Measurements from ENCODE around the gene ADISSP. TPM values are rescaled to one million over a fixed set of nuclear protein-coding genes. Genes with fewer than 3 reads are reported as not detected.
A peak's percentile ranks its signal among the peaks of the same experiment; 100 is the strongest.
"Not testable (repeated sequence)": the region's sequence is repeated elsewhere in the genome, so short reads cannot be mapped to it uniquely, and the experiment has no call there.

The ADISSP gene
- total RNA-seq, 1 donor from 2014 or later = 61.1 TPM

DNA sequence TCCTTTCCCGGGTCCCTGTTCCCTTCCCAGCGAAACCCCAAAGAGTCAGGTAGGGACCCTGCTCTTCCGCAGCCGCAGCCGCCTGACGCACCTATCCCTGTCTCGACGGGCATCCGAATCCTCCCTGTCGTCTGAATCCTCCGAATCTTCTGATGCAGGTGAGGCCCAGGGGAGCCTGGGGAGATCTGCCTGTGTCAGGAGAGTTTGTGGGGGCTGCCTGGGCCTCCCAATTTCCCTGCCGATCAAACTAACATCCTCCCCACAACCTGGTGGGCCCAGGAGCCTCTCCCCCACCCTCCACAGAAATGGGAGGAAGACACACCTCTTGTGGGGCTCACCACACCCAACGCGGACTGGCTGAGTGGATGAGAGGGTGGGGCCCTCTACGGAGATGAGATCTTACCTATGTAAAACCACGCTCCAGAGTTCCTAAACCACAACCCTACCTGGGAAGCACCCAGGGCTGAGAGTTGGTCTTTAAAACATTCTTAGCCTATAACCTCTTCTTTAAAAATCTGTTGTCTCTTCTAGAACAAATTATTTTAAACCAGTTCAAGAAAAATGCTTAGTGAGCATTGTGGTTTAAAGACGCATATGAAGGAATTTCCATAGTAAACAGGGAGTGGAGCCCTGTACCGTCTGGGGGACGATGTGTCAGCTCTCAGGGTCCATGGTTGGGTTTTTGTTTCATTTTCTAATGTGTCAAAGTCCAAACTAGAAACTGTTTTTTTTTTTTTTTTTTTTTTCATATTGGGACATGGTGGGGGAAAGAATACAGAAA lies 30.2 kb upstream of the ADISSP start:
- no peak for DNase-seq (ENCODE audit: low spot score)

DNA sequence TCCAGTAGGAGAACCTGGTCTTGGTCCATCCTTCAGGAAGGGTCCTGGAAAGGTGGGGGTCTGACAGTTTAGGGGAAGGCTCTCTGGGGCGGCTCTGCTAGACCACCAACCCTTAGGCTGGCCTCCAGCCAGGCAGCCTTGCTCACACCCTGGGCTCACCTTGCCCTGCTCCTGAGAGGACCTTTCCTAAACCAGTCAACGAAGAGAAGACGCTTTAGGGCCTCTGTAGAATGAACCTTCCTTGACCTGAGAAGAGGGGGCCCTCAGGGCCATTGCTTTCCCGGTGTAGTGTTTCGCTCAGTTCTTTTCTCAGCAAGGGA lies 29.6 kb upstream of the ADISSP start:
- DNase-seq (ENCODE audit: low spot score) = no peak

DNA sequence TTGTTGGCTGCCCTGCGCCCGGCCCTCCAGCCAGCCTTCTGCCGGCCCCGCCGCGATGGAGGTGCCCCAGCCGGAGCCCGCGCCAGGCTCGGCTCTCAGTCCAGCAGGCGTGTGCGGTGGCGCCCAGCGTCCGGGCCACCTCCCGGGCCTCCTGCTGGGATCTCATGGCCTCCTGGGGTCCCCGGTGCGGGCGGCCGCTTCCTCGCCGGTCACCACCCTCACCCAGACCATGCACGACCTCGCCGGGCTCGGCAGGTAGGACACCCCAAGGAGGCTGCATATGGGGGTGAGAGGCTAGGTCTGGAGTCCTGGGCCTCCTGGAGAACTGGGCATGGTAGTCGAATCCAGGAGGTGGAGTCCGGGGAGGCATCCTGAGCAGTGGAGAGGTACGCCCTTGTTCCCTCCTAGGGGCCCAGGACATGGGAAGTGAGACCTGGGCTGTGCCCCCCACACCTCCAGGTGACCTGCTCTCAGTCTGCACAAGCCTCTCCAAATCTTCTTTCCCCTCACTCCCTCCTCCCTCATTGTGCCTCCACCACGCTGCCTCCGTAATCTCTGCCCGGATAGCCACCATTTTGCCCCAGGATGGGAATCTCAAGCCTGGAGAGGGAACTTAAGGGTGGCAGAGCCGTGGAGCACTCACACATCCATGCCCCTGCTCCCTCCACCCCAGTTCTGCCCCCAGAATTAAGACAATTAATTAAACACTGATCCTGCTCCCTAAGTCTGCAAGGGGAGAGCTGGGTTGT lies 29.1 kb upstream of the ADISSP start:
- no peak for DNase-seq (ENCODE audit: low spot score)

DNA sequence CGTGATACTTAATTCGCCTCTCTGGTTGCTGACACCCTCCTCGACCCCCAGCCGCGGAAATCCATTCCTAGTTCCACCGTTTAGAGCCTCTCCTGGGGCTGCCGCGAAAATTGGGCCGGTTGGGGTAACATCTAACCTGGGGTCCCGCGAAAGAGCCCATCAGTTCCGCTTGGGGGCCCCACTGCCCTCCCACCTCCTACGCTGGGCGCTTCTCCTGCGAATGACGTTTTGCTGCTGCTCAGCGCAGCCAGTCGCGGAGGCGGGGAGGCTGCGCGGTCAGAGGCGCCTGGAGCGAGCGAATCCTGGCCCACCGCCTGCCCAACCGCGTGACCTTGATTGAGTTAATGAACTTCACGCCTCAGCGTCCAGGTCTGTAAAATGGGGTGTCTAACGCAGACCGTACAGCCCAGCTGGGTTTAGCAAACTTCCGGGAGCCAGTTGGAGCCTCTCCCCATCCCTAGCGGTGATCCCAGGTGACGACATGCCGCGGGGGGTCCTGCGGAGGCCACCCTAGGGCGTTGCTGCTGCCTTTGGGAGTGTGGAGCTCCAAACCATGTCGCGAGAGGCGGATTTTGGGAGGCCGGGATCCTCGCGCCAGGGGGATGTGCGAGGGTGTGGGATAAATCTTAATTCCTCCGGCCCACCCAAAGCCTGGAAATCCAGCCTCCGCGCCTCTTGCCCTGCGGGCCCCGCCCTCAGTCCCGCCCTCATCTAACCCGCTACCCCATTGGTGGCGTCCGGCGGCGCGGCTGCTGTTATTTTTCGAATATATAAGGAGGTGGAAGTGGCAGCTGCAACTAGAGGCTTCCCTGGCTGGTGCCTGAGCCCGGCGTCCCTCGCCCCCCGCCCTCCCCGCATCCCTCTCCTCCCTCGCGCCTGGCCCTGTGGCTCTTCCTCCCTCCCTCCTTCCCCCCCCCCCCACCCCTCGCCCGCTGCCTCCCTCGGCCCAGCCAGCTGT lies 28.2 kb upstream of the ADISSP start, which contains the start of gene CDC25B:
Gene CDC25B, plus strand, starts transcription at position 800 of the 958 bp plus-strand sequence. CDS start 222 bp downstream, outside the sequence.
- peak; percentile 94 for DNase-seq (ENCODE audit: low spot score)

DNA sequence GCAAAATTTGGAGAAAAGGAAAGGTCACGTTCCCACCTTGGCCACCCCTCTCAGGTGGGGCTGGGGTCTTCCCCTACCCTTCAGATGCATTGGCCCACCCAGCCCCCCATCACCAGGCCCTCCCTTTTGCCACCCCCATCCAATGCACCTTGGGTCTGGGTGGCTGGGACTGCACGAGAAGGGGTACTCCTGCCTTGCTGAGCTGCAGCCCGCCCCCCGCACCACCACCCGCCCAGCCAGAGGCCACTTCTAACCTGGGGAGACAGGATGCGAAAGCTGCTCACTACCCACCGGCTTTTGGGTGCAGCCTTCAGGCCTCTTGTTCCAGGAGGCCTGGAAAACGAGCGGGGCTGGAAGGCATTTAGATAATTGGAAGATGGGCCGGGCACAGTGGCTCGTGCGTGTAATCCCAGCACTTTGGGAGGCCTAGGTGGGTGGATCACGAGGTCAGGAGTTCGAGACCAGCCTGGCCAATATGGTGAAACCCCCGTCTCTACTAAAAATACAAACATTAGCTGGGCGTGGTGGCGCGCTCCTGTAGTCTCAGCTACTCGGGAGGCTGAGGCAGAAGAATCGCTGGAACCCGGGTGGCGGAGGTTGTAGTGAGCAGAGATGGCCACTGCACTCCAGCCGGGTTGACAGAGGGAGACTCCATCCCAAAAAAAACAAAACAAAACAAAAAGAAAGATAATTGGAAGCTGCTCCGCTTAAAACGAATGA lies 27.3 kb upstream of the ADISSP start:
- DNase-seq (ENCODE audit: low spot score) = no peak

DNA sequence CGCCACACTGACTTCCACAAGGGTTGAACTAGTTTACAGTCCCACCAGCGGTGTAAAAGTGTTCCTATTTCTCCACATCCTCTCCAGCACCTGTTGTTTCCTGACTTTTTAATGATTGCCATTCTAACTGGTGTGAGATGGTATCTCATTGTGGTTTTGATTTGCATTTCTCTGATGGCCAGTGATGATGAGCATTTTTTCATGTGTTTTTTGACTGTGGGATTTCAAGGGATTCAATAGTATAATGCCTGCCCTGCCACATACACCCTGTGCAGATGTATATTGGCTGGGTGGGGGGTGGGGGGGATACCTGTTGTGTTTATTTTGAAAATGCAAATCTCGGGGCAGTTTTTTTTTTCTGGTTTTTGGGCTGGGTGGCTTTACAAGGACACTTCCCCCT lies 26.6 kb upstream of the ADISSP start:
- not testable (repeated sequence) for DNase-seq (ENCODE audit: low spot score)

DNA sequence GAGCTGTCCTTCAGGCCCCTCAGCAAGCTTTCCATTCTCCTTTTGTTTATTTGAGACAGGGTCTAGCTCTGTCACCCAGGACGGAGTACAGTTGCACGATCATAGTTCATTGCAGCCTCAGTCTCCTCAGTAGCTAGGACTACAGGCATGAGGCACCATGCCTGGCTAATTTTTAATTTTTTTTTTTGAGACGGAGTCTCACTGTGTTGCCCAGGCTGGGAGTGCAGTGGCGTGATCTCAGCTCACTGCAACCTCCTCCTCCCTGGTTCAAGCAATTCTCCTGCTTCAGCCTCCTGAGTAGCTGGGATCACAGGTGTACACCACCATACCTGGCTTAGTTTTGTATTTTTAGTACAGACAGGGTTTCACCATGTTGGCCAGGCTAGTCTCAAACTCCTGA lies 21.6 kb upstream of the ADISSP start:
- DNase-seq (ENCODE audit: low spot score) = not testable (repeated sequence)

DNA sequence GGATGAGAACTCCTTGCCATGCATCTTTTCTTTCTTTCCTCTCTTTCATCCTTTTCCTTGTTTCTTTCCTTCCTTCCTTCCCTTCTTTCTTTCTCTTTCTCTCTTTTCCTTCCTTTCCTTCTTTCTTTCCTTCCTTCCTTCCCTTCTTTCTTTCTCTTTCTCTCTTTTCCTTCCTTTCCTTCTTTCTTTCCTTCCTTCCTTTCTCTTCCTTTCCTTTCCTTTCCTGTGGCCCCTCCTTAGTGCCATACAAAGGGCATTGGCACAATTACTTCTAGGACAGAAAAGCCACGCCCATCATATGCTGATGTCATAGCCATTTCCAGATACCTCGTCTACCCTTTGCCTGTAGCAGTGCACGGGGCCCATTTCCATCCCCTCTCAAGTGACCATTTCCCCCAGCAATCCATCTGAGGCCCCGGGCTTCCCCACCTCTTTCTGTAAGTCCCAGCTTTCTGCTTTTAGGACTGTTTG lies 21.2 kb upstream of the ADISSP start:
- no peak for DNase-seq (ENCODE audit: low spot score)

DNA sequence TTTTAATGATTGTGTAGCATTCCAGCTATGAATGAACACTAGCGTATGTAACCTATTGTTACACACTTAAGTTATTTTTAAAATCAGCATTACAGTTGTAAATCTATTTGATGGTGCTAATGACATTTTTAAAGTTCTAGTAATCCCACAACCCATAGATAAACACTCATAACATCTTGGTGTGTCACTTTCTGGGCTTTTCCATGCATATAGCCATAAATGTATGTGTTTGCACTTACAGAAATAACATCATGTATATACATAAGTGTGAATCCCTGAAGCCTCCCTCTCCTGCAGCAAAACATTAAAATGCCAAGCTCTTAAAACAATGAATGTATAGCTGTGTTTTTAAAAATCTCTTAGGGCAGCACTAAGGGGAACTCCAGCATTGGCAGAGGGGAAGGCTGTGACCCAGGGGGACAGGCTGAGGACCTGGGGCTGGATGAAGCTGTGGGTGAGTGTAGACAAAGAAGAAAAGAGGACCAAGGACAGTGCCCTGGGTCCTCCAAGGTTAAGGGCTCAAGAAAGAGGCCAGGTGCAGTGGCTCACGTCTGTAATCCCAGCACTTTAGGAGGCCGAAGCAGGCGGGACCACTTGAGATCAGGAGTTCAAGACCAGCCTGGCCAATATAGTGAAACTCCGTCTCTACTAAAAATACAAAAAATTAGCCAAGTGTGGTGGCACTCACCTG lies 19.9 kb upstream of the ADISSP start:
- no peak for DNase-seq (ENCODE audit: low spot score)

DNA sequence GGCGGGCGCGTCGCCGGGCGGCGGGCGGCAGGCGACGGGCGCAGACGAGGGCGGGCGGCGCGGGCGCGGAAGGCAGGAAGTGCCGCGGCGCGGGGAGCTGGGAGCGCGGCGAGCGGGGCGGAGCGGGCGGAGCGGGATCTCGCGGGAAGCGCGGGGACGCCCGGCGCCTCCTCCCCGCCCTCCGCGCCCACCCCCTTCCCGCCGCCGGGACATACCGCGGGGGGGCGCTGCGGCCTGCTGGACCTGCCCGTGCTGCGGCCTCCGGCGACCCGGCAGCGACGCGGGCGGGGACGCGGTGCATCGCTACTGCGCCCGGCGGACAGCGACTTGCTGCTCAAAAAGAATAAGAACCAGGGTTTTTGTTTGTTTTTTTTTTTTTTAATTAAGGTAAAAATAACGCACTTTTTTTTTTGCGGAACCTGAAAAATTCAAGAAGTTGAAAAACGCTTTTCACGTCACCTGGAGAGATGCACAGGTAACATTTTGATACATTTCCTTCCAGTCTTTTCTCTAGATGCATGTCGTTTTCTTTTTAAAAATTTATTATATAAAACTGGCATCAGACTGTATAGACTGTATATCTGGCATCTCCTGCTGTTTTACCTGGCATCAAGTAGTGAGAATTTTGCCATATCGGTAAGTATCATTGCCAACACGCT lies 19.2 kb upstream of the ADISSP start, which contains the start of gene CENPB:
Gene CENPB, minus strand, starts transcription at position 76 of the 659 bp plus-strand sequence. CDS start 257 bp downstream, outside the sequence.
- peak; percentile 90 for DNase-seq (ENCODE audit: low spot score)

DNA sequence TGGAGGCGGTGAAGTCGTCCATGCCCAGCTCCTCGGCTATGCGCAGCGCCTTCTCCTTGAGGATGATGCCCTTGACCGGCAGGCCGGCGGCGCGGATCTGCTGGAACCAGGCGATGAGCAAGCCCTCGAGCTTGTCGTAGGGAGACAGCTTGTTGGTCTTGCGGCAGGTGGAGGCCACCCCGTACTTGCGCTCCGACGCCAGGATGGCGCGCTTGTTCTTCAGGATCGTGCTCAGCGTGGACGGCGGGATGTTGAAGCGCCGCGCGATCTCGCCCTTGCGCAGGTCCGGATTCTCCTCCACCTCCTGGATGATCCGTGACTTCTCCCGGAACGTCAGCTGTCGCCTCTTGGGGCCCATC lies 18.6 kb upstream of the ADISSP start:
- peak; percentile 53 for DNase-seq (ENCODE audit: low spot score)

DNA sequence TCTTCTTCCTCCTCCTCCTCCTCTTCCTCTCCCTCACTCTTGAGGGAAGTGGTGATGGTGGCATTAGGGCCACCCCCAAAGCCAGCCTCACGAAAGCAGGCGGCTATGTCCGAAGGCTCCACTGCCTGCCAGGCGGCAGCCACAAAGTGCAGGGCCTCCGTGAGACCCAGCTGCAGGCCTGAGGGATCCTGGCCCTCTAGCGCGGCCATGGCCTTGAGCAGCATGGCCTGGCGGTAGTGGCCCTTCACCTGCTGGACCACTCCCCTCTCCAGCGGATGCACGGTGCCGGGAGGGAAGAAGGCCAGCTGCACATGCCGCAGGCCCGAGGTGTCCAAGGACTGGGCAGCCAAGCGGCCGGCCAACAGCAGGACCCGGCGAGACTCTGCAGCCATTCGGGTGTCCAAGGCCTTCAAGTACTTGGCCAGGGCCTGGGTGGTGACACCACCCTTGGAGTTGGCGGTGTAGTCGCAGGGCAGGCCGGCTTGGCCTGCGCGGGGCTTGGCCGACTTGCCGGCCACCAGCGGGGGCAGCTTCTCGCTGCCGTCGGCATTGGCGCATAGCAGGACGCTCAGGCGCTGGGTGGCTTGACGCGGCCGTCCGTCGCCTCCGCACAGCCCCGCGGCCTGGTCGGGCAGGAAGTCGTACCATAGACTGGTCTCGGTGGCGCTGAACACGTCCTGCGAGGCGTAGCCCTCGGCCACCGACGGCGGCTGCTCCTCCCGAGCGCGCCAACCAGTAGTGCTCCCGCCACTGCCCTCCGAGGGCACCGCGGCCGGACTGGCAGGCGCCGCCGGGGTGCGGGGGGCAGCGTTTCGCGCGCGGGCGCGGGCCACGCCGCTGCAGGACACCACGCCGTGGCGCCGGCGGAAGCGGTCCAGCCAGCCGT lies 17.9 kb upstream of the ADISSP start:
- no peak for DNase-seq (ENCODE audit: low spot score)

DNA sequence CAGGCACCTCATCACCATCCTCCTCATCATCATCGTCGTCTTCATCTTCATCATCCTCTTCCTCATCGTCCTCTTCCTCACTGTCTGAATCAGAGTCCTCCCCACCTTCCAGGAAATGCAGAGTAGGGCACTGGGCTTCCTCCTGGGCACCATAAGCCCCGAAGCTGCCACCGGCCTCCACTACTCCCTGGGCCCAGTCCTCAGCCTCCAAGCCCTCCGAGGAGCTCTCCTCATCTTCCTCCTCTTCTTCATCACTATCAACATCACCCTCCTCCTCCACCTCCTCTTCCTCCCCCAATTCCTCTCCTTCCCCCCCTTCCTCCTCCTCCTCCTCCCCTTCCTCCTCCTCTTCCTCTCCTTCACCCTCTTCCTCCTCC lies 17.3 kb upstream of the ADISSP start:
- no peak for DNase-seq (ENCODE audit: low spot score)

DNA sequence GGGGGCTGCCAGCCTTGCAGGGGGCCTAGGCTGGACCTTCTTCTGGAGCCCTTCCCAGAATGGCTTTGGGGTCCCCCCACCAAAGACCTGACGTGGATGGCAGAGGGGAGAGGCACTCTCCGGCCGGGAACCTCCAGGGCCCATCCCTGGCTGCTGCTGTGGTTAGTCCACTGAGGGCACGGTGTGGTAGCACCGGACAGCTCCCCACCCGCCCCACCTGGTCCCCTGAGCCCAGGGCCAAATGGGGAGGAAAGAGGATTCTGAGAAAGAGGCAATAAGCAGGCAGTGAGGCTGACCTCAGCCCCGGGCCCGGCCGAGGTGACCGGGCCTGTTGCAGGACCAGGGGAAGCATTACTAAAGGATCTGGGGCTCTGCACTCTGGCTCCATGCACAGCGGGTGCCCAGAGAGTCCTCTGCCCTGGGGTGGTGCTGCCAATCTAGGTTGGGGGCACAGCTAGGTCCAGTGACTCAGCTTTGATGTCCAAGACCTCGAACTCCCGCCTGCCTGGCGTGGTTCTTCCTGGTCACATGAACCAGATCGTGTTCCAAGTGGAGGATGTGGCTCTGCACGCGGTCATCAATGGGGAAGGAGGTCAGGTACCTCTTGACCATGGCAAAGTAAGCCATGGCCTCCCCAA lies 16.8 kb upstream of the ADISSP start:
- DNase-seq (ENCODE audit: low spot score) = no peak

DNA sequence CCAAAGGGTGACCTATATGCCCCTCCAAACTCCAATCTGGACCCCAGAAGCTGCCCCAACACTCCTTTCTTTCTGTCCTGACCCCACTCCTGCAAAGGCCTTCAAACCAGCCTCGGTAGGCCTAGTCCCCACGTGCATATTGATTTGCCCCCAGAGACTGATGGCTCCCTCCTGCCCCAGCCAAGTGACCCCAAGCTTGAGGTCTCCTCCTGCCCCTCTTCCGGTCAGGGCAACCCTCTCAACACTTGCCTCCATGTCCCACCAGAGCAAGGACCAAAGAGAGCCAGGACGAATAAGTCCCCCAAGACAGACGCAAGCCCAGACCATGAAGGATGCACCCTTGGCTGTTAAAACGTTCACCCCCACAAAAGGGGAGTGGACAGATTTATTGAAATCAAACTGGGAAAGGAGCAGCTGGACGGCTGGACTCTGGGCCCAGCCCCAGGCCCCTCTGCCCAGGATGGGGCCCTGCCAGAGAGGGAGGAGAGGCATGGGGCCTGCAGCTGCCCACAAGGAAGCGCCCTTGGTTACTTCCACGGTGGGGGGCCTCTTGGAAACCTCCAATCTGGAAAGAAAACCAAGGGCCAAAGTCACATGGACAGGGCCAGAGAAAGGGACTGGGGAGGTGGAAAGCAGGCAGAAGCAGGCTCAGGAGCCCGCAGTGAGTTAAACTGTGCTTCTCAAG lies 16.1 kb upstream of the ADISSP start:
- no peak for DNase-seq (ENCODE audit: low spot score)

DNA sequence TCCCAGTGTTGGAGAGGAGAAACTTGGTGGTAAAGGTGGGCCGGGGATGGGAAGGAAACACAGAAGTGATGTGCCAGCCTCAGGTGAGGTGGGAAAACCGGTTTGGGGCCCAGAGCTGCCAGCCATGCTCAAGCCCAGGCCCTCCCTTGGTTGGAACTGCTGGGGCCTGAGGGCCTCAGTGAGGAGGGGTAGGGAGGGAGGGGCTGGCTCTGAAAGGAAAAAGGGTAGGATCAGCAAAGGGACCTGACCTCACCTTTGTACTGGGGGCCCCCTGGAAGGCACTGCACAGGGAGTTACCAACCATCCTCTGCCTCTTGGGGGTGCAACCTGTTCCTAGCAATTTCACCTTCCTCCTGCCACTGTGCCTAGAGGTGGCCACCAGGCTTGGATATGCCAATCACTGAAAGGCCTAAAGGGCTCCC lies 15.5 kb upstream of the ADISSP start:
- no peak for DNase-seq (ENCODE audit: low spot score)

DNA sequence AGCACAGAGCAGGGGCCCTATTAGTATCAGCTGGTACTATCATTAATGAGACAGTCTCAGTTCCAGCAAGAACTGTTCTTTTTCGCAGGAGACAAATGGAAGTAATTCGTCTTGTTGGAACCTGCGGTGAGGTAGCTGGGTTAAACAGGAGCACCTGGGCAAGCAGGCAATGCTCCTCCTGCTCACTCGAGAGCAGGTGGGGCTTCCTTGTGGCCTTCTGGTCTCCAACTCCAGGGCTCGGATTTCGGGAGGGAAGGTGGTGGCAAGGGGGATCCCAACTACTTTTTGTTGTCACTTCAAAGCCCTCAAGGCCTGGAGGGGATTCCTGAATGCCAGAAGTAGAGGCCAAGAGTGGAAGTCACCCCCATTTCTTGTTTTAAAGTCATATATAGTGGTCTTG lies 15.0 kb upstream of the ADISSP start:
- DNase-seq (ENCODE audit: low spot score) = no peak
